Panc1 (cell line): ENCODE measurements around the gene NPAS3. TPM values are rescaled to one million over a fixed set of nuclear protein-coding genes. Genes with fewer than 3 reads are reported as not detected.

ENCODE experiments used
- ATAC-seq: fragments of 200-7000 bp; cut with Tn5 transposase; 2 replicates; pipeline ENCODE4 v1.9.1; 2020; ENCODE audit warnings: mild to moderate bottlenecking, moderate library complexity
- BruUV-seq: library from RNA; stranded (reverse); fragments of 400-500 nt; replicated peaks from 2 replicates; lab custom pipeline; 2021; lab: Mats Ljungman, UMichigan
- CTCF ChIA-PET: fragments of 300-600 bp; sonication (Branson Sonifier 250); formaldehyde crosslinking; loops from one replicate; lab custom pipeline; 2022; ENCODE audit warnings: antibody characterized with exemption; lab: Charles Lee
- POLR2A ChIA-PET: fragments of 300-600 bp; sonication (Branson Sonifier 250); formaldehyde crosslinking; loops from one replicate; lab custom pipeline; 2022; ENCODE audit warnings: antibody characterized with exemption; lab: Charles Lee
- DNase-seq: peaks from one replicate; pipeline ENCODE4 v3.0.0-alpha.2; 2010; ENCODE audit warnings: low read depth, low spot score
- H3K27ac ChIP-seq: 2 replicates; pipeline ENCODE4 v1.5.1; 2011; ENCODE audit warnings: mild to moderate bottlenecking, low read length, inconsistent platforms
- H3K27me3 ChIP-seq: fragments of 200-500 bp; sonication (Bioruptor generic); 2 replicates; pipeline ENCODE4 v1.6.0; 2014; ENCODE audit warnings: low read length, inconsistent platforms; ENCODE audit not compliant: control insufficient read depth, insufficient read depth
- H3K36me3 ChIP-seq: fragments of 200-500 bp; sonication (Bioruptor generic); 2 replicates; pipeline ENCODE4 v1.5.1; 2014; ENCODE audit warnings: inconsistent platforms, mild to moderate bottlenecking, low read length, moderate library complexity; ENCODE audit not compliant: control insufficient read depth, insufficient read depth
- H3K4me1 ChIP-seq: 2 replicates; pipeline ENCODE4 v1.5.1; 2011; ENCODE audit warnings: inconsistent platforms, mild to moderate bottlenecking, low read length, moderate library complexity; ENCODE audit not compliant: control insufficient read depth, insufficient read depth
- H3K4me3 ChIP-seq, 2 experiments: 2 replicates each; pipeline ENCODE4 v1.5.1; 2011 to 2012; ENCODE audit warnings: low read depth in 2 of 2, low read length in 2 of 2, mild to moderate bottlenecking in 2 of 2, inconsistent platforms in 1 of 2, moderate library complexity in 1 of 2
- H3K9me3 ChIP-seq: fragments of 200-500 bp; sonication (Bioruptor generic); 2 replicates; pipeline ENCODE4 v1.5.1; 2014; ENCODE audit warnings: low read depth, mild to moderate bottlenecking, inconsistent platforms, low read length, moderate library complexity; ENCODE audit not compliant: control insufficient read depth, insufficient read depth
- CTCF ChIP-seq: fragments of 450-650 bp; IDR thresholded peaks from 2 replicates; pipeline ENCODE4 v1.5.1; 2017; ENCODE audit warnings: mild to moderate bottlenecking
- POLR2AphosphoS5 ChIP-seq: IDR thresholded peaks from 2 replicates; pipeline ENCODE4 v1.6.1; 2012; ENCODE audit warnings: mild to moderate bottlenecking, low read depth, low read length, moderate library complexity
- REST ChIP-seq, 2 experiments: IDR thresholded peaks; 2 replicates each; pipeline ENCODE4 v1.6.1; 2011 to 2012; ENCODE audit warnings: low read depth in 2 of 2, control low read depth in 1 of 2, low read length in 1 of 2, mild to moderate bottlenecking in 1 of 2, moderate library complexity in 1 of 2; ENCODE audit not compliant: insufficient read depth in 1 of 2
- SIN3A ChIP-seq: IDR thresholded peaks from 2 replicates; pipeline ENCODE4 v1.6.1; 2012; ENCODE audit warnings: low read depth, mild to moderate bottlenecking, low read length, moderate library complexity, borderline replicate concordance; ENCODE audit not compliant: insufficient read depth
- TCF7L2 ChIP-seq: IDR thresholded peaks from 2 replicates; pipeline ENCODE4 v1.6.1; 2011; ENCODE audit warnings: mild to moderate bottlenecking, low read depth, low read length, inconsistent platforms
- in situ Hi-C: cut with HindIII; loops from 2 replicates; pipeline ENCODE4 v1.10.0; 2016; ENCODE audit warnings: low sequenced_read_pairs, low pct_unique_long_range_greater_than_20kb
- intact Hi-C: fragments of 100-400 bp; cut with micrococcal nuclease; formaldehyde crosslinking; loops from one replicate; pipeline ENCODE4 v1.10.0; 2022; ENCODE audit not compliant: unreplicated experiment
- total RNA-seq: library from RNA; stranded (reverse); gene quantifications from one replicate; pipeline ENCODE4 v1.2.1, GENCODE V29; 2021; ENCODE audit not compliant: unreplicated experiment

The NPAS3 gene
- total RNA-seq, 1 experiment from 2014 or later, result 0.23 TPM

GRCh38 chr14:33486332-33486890, 547.7 kb downstream of the NPAS3 start:
- H3K27ac ChIP-seq, result no peak overlapping the region
- in situ Hi-C loops, result no loop called here
- no peaks in the 10 kb centered on the region for H3K27me3 ChIP-seq
- no peaks in the 10 kb centered on the region for H3K4me1 ChIP-seq
- BruUV-seq, result no TSS peak
- CTCF ChIA-PET, result no interaction called here
- TF ChIP-seq SIN3A, result no peak
- TF ChIP-seq CTCF, result no peak
- TF ChIP-seq TCF7L2, result no peak
- TF ChIP-seq POLR2AphosphoS5, result no peak
- TF ChIP-seq REST (IDR thresholded peaks at IDR 0.05; ENCODE audit: insufficient read depth in 1 of 2, low read depth in 2 of 2, low read length in 1 of 2), result no peak
- intact Hi-C loops, result no loop called here
- no peak overlapping the region for H3K4me3 ChIP-seq
- POLR2A ChIA-PET, result no interaction called here
- no peak for ATAC-seq
- no peaks in the 10 kb centered on the region for H3K36me3 ChIP-seq
- no peaks in the 10 kb centered on the region for H3K9me3 ChIP-seq
- DNase-seq, result no peak

- intact Hi-C loops (no loop called here), in situ Hi-C loops (no loop called here)
- ChIA-PET CTCF (no interaction called here), POLR2A (no interaction called here)
- Histone ChIP-seq H3K4me1 (no peaks in the 10 kb centered on the region), H3K27me3 (no peaks in the 10 kb centered on the region; the same call in 1 of the 2 replicates), H3K36me3 (no peaks in the 10 kb centered on the region), H3K9me3 (no peaks in the 10 kb centered on the region), H3K27ac (no peak overlapping the region), H3K4me3 (no peak overlapping the region)
- TF ChIP-seq REST (IDR thresholded peaks at IDR 0.05; ENCODE audit: insufficient read depth in 1 of 2, low read depth in 2 of 2, low read length in 1 of 2), result no peak
- no peak for TF ChIP-seq TCF7L2
- TF ChIP-seq POLR2AphosphoS5, result no peak
- no peak for TF ChIP-seq CTCF
- DNase-seq (no peak), ATAC-seq (no peak)
- BruUV-seq, result no TSS peak
These were observed 549.9 kb downstream of the NPAS3 start for GRCh38 chr14:33488582-33488981.
